Cardiac septum (tissue), 1 donor: ENCODE data around the gene CYB5R2. TPM values are rescaled to one million over a fixed set of nuclear protein-coding genes. Genes with fewer than 3 reads are reported as not detected.

Experiments used
- DNase-seq: peaks from one replicate; pipeline ENCODE4 v3.0.0-alpha.2; 2020; ENCODE audit warnings: low spot score
- intact Hi-C: fragments of 100-400 bp; cut with DNase I; formaldehyde crosslinking; loops from one replicate; pipeline ENCODE4 v1.14.0; 2022
- total RNA-seq: library from RNA; stranded (reverse); fragmentation: NEBNext Ultra II Directional; extraction: Animal tissue kit (Norgen Biotek cat#: 25700); gene quantifications from one replicate; pipeline ENCODE4 v1.2.1, GENCODE V29; 2021
- donor health status: DM: no; HTN: no; CAD: no.

The CYB5R2 gene
- total RNA-seq, 1 donor from 2014 or later = 1.7 TPM

DNA sequence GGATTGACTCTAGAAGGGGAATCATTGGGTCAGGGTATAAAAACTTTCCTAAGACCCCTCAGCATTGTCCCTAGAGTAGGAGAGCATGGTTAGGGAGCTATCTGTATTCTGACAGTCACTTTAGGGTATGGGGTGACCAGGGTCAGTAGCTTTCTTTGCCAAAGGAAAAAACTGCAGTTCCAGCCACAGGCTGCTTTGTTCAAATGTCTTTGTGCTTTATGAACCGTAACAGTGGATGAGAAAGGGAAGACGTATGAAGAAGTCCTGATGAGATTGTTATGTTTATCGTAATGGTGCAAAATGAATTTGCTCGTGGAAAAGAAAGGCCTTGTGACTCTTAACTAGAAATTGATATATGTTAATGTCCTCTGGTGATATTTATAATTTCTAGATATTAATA, 30.0 kb downstream of the CYB5R2 start:
- intact Hi-C loops = no loop called here
- DNase-seq = no peak

- intact Hi-C loops = no loop called here
These were observed 30.6 kb downstream of the CYB5R2 start for GRCh38 chr11:7642747-7643146.

DNA sequence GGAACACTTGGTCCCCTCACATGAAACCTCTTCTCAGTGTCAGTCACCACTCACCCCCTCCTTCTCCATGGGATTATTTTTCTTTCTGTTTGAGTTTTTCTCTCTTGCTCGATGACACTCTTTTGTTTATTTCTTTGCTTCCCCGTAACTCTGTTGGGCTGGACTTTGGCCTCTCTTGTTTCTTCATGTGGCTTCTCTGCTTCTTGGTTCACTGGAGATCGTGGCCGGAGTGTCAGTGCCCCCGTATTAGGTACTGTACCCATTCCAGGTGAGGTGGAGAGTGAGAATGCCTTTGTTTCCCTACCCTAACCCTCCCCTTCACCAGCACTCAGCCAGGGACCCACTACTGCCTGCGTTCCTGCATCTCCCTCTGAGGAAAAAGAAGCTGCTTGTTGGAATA, 32.5 kb downstream of the CYB5R2 start:
- intact Hi-C loops = no loop called here
- no peak for DNase-seq

More at GRCh38 chr11:7642747-7643146, 30.6 kb downstream of the CYB5R2 start:
- DNase-seq = no peak

DNA sequence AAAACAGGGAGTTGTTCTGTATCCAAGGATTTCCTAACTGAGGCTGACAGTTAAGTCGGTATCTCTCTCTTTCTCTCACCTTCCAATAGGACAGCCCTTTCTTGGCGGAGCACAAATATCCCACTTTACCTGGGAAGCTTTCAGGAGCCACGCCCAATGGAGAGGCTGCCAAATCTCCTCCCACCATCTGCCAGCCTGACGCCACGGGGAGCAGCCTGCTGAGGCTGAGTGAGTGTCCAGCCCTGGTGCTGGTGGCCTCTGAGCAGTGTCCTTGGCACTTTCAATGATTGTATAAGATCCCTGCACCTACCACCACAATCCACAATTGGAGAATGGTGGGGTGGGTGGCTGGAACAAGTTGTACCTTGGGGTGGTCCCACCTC, 33.7 kb downstream of the CYB5R2 start:
- intact Hi-C loops = loop anchor here (5.0 kb wide), 1 partner anchor 57 kb away; no protein-coding TSS in a partner anchor

DNA sequence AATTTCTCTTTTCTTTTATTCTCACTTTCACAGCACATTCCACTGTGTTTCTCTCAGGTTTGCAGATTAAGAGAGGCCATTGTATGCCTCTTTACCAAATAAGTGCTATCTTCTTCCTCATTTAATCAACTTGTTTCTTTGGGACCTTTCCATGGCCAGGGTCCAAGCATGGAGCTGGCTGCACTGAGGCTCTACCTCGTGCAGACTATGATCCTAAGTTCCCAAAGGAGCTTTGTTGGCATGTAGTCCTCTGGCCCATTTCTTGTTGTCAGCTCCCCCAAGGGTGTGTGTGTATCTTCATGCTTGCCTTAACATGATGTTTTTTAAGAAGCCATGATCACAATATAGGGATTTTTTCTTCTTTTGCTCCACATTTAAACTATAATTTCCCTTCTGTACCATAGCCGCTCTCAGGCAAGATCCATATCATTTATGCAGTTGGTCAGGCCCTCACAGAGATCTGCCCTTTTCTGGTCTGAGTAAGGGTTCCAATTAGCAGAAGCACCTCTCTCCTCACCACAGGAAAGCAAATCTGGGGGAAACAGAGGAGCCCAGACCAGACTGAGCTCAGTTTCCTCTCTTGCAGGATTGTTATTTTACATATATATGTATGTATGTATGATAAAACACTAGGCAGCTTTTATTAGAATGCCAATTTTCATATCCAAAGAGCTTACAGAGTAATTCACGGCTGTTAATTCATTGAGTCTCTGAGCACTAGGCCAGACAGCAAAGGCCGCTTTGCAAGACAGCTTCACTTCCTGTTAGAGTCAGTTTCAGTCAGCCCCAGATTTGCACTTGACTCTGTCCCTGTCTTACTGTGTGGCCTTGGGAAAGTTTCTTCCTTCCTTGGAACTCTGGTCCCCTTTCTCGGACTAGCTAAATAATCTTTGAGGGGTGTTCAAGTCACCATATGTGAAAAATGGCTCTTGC, 34.3 kb downstream of the CYB5R2 start:
- intact Hi-C loops = loop anchor here (5.0 kb wide), 1 partner anchor 57 kb away; no protein-coding TSS in a partner anchor
- no peak for DNase-seq

More for the DNA sequence above, 33.7 kb downstream of the CYB5R2 start:
- DNase-seq = no peak

- DNase-seq = no peak
- intact Hi-C loops = loop anchor here (5.0 kb wide), 1 partner anchor 55 kb away; no protein-coding TSS in a partner anchor
These were observed 35.7 kb downstream of the CYB5R2 start for GRCh38 chr11:7637447-7638157.

- intact Hi-C loops = loop anchor here (5.0 kb wide), 1 partner anchor 54 kb away; no protein-coding TSS in a partner anchor
- DNase-seq = no peak
These were observed 37.0 kb downstream of the CYB5R2 start for GRCh38 chr11:7636350-7636749.

DNA sequence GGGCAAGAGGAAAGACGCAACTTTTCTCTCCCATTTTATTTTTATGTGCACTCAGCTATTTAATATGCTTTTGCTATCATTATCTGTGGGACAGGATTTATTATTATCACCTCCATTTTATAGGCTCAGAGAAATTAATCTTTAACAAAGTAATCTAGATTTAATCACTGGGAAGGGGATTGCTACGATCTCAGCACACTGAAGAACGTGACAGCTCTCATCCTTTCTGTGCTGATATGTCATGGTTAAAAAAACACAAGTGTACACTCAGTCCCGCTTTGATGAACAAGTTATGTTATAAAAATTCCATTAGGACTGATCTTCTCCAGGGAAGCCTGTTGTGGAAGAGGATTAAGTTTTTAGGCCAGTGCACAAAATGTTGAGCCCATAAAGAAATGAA, 37.6 kb downstream of the CYB5R2 start:
- intact Hi-C loops = loop anchor here (5.0 kb wide), 1 partner anchor 53 kb away; no protein-coding TSS in a partner anchor

DNA sequence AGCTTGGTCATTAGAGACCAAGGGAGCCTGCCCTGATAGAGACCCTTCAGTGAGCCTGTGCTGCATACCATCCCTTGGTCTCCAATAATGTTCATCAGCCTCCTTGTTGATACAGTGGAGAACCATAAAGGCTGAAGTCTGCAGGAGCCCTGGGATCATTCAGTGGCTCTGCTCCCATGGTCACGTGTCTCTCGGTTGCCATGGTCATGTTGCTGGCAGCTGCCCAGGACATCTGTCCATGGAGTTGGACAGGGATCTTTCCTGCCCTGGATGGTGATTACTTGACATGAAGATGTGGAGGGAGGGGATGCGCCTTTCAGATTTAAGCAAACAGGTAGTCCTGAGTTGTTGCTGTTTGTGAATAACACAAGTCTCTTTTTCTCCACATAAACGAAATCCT, 38.2 kb downstream of the CYB5R2 start:
- intact Hi-C loops = loop anchor here (5.0 kb wide), 1 partner anchor 53 kb away; no protein-coding TSS in a partner anchor
- DNase-seq = no peak

More for the DNA sequence above, 37.6 kb downstream of the CYB5R2 start:
- no peak for DNase-seq

DNA sequence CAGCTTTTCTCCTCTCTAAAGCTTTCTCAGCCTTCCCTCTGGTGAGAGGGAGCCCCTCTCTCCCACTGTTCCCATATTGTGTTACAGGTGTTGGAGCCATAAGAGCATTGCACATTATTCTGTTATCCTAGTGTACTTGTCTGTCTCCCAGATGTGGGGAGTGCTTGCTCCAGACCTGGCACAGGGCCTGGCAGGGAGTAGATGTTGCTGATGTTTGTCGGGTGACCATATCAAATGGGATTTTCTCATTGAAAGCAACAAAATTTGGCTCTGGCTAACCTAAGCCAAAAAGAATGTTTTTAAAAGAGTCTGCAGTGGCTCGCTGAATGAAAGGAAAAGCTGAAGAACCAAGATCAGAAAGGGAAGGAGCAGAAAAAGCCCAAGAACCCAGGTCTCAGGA, 41.1 kb downstream of the CYB5R2 start:
- DNase-seq = no peak
- intact Hi-C loops = no loop called here

DNA sequence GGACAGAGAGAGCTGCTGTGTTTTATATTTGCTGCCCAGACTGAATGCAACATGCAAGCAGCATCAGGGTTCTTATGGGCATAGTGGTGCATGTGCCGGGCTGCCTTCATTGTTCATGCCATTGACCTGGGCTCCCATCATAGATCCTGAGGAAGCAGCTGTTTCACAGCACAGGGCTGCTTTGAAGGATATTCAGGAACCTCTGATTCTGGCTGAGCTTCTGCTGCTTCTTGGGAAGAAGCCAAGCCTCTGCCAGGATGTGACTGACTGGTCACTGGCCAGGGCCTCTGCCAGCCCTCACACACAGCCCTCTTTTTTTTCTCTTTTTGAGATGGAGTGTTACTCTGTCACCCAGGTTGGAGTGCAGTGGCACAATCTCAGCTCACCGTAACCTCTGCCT, 43.3 kb downstream of the CYB5R2 start:
- no peak for DNase-seq
- intact Hi-C loops = no loop called here

- intact Hi-C loops = no loop called here
- DNase-seq = no peak
These were observed 44.6 kb downstream of the CYB5R2 start for GRCh38 chr11:7628660-7629059.

DNA sequence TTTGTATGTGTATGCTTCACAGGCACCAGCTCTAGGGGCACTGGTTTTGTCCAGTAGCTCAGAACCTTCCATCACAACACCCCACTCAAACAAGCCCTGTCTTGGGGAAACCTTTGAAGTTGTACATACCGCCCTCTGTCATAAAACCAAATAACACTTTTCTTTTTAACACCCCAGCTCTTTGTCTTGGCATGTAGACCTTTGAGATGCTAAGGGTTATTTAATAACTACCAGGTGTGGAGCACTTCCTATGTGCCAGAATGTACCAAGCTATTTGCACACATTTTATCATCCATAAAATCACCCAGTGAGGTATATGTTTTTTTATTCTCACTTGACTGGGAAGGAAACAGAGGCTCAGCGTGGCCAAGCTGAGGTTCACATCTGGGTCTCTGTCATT, 50.6 kb downstream of the CYB5R2 start:
- intact Hi-C loops = no loop called here
- no peak for DNase-seq

GRCh38 chr11:7621554-7621953, 51.7 kb downstream of the CYB5R2 start:
- intact Hi-C loops = no loop called here
- no peak for DNase-seq

DNA sequence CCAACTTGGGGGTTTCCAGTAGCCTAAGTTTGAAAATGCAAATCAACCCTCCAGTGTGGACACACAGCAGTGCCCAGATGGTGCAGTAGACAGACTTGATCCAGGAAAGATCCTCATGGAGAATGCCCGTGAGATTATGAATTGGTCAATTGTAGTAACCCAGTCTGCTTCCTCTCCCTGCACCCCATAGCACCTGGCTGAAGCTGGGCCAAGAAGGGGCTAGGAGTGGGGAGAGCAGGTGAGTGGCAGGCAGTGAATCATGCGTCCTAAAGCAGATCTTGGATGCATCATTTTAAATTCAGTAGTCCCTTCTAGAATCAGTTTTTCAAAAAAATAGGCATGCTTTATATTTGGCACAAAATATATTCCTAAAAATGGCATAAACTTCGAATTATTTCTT, 52.2 kb downstream of the CYB5R2 start:
- intact Hi-C loops = no loop called here
- DNase-seq = no peak

- no peak for DNase-seq
- intact Hi-C loops = no loop called here
These were observed 54.0 kb downstream of the CYB5R2 start for GRCh38 chr11:7619322-7619721.

DNA sequence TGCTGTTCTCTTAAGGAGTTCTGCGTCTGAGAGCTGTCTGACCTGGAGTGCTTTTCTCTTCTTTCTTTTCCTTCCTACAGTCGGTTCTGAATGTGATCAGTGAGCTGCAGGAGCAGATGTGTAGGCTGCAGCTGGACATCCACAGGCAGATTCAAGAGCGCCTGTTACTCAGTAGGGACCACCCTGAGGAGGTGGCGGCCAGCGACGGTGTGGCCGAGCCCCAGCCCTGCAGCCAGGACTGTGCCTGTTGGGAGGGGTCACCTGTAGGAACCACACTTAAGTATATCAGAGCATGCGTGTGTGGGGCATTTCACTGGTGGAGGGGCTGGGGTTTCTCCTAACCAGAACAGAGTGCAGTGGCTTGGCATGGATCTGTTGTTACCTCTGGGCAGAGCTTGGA, 56.3 kb downstream of the CYB5R2 start:
- no peak for DNase-seq
- intact Hi-C loops = no loop called here
